ENCODE results near the gene ADAMTS5. TPM values are rescaled to one million over a fixed set of nuclear protein-coding genes. Genes with fewer than 3 reads are reported as not detected.

The ADAMTS5 gene
- total RNA-seq, 1 experiment from 2014 or later = 0.05 TPM

DNA sequence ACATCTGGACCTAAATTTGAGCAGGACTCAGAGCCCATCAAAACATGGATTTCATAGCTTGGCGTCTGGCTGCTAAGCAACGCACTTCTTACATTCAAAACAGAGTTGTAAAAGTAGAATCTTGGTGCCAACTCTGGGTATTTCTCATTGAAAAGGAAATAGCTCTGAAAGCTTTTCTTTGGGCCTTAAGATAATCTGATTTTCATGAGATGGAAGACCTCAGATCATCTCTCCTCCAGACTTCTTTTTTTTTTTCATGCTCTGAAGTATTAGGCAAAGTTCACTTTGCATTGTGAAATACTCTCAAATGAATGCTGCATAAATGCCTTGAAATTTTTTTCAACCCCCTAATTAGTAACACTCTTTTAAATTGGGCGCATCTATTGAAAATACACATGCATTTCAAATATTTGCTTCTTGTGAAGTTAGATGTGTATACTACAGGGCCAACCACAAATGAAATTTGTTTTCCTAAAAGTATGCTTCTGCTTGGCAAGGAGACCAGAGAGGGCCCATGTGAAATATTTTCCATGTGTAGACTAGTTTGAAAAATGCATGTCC lies 4.2 kb downstream of the ADAMTS5 start:
- CTCF ChIA-PET = no interaction called here
- no peak overlapping the region for H3K4me3 ChIP-seq (ENCODE audit: low read depth in 2 of 2, low read length in 2 of 2)
- ATAC-seq = no peak

DNA sequence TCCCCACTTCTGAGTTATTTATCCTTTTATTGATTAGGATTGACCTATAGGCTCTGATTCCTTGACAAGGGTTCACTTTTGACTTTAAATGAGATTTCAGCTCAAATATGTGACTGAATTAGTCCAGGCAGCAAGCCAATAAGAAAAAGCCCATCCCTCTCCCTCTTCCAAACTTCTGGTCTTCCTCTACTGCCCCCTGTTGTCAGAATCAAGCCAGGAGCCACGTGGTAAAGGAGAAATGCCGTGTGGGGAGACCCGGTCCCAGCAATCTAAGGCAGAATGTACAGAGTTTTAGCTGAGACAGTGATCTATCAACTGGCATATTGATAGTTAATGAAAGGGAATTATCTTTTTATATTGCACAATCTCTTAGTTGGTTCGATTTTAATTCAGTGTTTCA lies 5.2 kb downstream of the ADAMTS5 start:
- no peak for ATAC-seq
- Histone ChIP-seq H3K27me3 (ENCODE audit: control insufficient read depth, insufficient read depth, low read length) (no peaks in the 10 kb centered on the region), H3K4me3 (ENCODE audit: low read depth in 2 of 2, low read length in 2 of 2) (no peak overlapping the region), H3K36me3 (ENCODE audit: control insufficient read depth, insufficient read depth, low read length) (no peaks in the 10 kb centered on the region; the same call in 1 of the 2 replicates), H3K9me3 (ENCODE audit: control insufficient read depth, insufficient read depth, low read depth, low read length) (no peaks in the 10 kb centered on the region), H3K27ac (ENCODE audit: low read length) (no peak overlapping the region), H3K4me1 (ENCODE audit: control insufficient read depth, insufficient read depth, low read length) (no peaks in the 10 kb centered on the region)
- CTCF ChIA-PET = no interaction called here
- DNase-seq (ENCODE audit: low read depth, low spot score) = no peak
- in situ Hi-C loops (cut with HindIII; ENCODE audit: low pct_unique_long_range_greater_than_20kb, low sequenced_read_pairs) (no loop called here), intact Hi-C loops (cut with micrococcal nuclease; ENCODE audit: unreplicated experiment) (no loop called here)
- BruUV-seq (replicated peaks) = no TSS peak
- POLR2A ChIA-PET = no interaction called here
- no peak for TF ChIP-seq POLR2AphosphoS5 (IDR thresholded peaks at IDR 0.05; ENCODE audit: low read depth, low read length)
- TF ChIP-seq TCF7L2 (IDR thresholded peaks at IDR 0.05; ENCODE audit: low read depth, low read length) = no peak
- no peak for TF ChIP-seq SIN3A (IDR thresholded peaks at IDR 0.05; ENCODE audit: borderline replicate concordance, insufficient read depth, low read depth, low read length)
- TF ChIP-seq, protein P1, sequence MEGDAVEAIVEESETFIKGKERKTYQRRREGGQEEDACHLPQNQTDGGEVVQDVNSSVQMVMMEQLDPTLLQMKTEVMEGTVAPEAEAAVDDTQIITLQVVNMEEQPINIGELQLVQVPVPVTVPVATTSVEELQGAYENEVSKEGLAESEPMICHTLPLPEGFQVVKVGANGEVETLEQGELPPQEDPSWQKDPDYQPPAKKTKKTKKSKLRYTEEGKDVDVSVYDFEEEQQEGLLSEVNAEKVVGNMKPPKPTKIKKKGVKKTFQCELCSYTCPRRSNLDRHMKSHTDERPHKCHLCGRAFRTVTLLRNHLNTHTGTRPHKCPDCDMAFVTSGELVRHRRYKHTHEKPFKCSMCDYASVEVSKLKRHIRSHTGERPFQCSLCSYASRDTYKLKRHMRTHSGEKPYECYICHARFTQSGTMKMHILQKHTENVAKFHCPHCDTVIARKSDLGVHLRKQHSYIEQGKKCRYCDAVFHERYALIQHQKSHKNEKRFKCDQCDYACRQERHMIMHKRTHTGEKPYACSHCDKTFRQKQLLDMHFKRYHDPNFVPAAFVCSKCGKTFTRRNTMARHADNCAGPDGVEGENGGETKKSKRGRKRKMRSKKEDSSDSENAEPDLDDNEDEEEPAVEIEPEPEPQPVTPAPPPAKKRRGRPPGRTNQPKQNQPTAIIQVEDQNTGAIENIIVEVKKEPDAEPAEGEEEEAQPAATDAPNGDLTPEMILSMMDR (IDR thresholded peaks at IDR 0.05) = 0 out of 2 replicates have a peak, but pooled peaks have one; percentile 17
- TF ChIP-seq, protein P2, sequence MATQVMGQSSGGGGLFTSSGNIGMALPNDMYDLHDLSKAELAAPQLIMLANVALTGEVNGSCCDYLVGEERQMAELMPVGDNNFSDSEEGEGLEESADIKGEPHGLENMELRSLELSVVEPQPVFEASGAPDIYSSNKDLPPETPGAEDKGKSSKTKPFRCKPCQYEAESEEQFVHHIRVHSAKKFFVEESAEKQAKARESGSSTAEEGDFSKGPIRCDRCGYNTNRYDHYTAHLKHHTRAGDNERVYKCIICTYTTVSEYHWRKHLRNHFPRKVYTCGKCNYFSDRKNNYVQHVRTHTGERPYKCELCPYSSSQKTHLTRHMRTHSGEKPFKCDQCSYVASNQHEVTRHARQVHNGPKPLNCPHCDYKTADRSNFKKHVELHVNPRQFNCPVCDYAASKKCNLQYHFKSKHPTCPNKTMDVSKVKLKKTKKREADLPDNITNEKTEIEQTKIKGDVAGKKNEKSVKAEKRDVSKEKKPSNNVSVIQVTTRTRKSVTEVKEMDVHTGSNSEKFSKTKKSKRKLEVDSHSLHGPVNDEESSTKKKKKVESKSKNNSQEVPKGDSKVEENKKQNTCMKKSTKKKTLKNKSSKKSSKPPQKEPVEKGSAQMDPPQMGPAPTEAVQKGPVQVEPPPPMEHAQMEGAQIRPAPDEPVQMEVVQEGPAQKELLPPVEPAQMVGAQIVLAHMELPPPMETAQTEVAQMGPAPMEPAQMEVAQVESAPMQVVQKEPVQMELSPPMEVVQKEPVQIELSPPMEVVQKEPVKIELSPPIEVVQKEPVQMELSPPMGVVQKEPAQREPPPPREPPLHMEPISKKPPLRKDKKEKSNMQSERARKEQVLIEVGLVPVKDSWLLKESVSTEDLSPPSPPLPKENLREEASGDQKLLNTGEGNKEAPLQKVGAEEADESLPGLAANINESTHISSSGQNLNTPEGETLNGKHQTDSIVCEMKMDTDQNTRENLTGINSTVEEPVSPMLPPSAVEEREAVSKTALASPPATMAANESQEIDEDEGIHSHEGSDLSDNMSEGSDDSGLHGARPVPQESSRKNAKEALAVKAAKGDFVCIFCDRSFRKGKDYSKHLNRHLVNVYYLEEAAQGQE (IDR thresholded peaks at IDR 0.05; ENCODE audit: insufficient read depth in 1 of 2, low read depth in 2 of 2, low read length in 1 of 2) = no peak

More for the DNA sequence above, 4.2 kb downstream of the ADAMTS5 start:
- H3K4me1 ChIP-seq (ENCODE audit: control insufficient read depth, insufficient read depth, low read length) = no peaks in the 10 kb centered on the region
- no peak overlapping the region for H3K27ac ChIP-seq (ENCODE audit: low read length)
- in situ Hi-C loops (cut with HindIII; ENCODE audit: low pct_unique_long_range_greater_than_20kb, low sequenced_read_pairs) = no loop called here
- POLR2A ChIA-PET = no interaction called here
- BruUV-seq (replicated peaks) = no TSS peak
- no peak for DNase-seq (ENCODE audit: low read depth, low spot score)
- H3K36me3 ChIP-seq (ENCODE audit: control insufficient read depth, insufficient read depth, low read length) = no peaks in the 10 kb centered on the region; the same call in 1 of the 2 replicates
- TF ChIP-seq POLR2AphosphoS5 (IDR thresholded peaks at IDR 0.05; ENCODE audit: low read depth, low read length) = no peak
- TF ChIP-seq, protein P2 (IDR thresholded peaks at IDR 0.05; ENCODE audit: insufficient read depth in 1 of 2, low read depth in 2 of 2, low read length in 1 of 2) = no peak
- H3K9me3 ChIP-seq (ENCODE audit: control insufficient read depth, insufficient read depth, low read depth, low read length) = no peaks in the 10 kb centered on the region
- H3K27me3 ChIP-seq (ENCODE audit: control insufficient read depth, insufficient read depth, low read length) = no peaks in the 10 kb centered on the region
- intact Hi-C loops (cut with micrococcal nuclease; ENCODE audit: unreplicated experiment) = no loop called here
